HepG2 (cell line): Measurements from ENCODE around the gene CLIP2. TPM values are rescaled to one million over a fixed set of nuclear protein-coding genes. Genes with fewer than 3 reads are reported as not detected.
"Not testable (repeated sequence)": the region's sequence is repeated elsewhere in the genome, so short reads cannot be mapped to it uniquely, and the experiment has no call there.

Experiments used
- ATAC-seq: fragments of 200-7000 bp; cut with Tn5 transposase; 3 replicates; pipeline ENCODE4 v1.9.1; 2020; ENCODE audit warnings: mild to moderate bottlenecking, moderate library complexity
- BruUV-seq: library from RNA; stranded (reverse); fragments of 400-500 nt; replicated peaks from 2 replicates; lab custom pipeline; 2021; lab: Mats Ljungman, UMichigan
- CTCF ChIA-PET: fragments of 300-600 bp; formaldehyde crosslinking; extraction: SDS; loops from one replicate; lab custom pipeline; 2021; ENCODE audit warnings: low total read pairs, inconsistent platforms, low intra/inter-chr PET ratio; lab: Yijun Ruan, JAX
- POLR2A ChIA-PET: fragments of 350-600 bp; sonication (Branson Sonifier 250); formaldehyde crosslinking; loops from one replicate; lab custom pipeline; 2020; ENCODE audit warnings: antibody characterized with exemption, inconsistent platforms; lab: Yijun Ruan, JAX
- DNase-seq: peaks from one replicate; pipeline ENCODE4 v3.0.0-alpha.2; 2015; ENCODE audit warnings: low spot score
- FAIRE-seq: peaks from 3 replicates; lab custom pipeline; 2011; peaks lifted over from hg19 to GRCh38; lab: Jason Lieb, UNC
- H2AFZ ChIP-seq: one replicate; pipeline ENCODE4 v1.6.1; 2011; ENCODE audit warnings: low read length, inconsistent platforms
- H3K27ac ChIP-seq: fragments of 300-600 bp; 3 replicates; pipeline ENCODE4 v1.8.0; 2011; ENCODE audit warnings: mixed run types, mild to moderate bottlenecking, mixed read lengths, low read length, inconsistent platforms; ENCODE audit not compliant: insufficient read depth; ENCODE audit errors: extremely low read length
- H3K27me3 ChIP-seq, 2 experiments: fragments of 200-600 bp in 1 of 2; 2 replicates in 1 of 2; 3 replicates in 1 of 2; pipeline versions ENCODE4 v1.6.0 to v1.8.0; 2011; ENCODE audit warnings: low read length in 2 of 2, mild to moderate bottlenecking in 2 of 2, moderate library complexity in 2 of 2, inconsistent platforms in 1 of 2; ENCODE audit not compliant: insufficient read depth in 2 of 2, control insufficient read depth in 1 of 2
- H3K36me3 ChIP-seq, 2 experiments: fragments of 200-600 bp in 1 of 2; replicated peaks in 1 of 2; 2 replicates in 1 of 2; 3 replicates in 1 of 2; pipeline versions ENCODE4 v1.5.1 to v1.8.0; 2011; ENCODE audit warnings: low read length in 2 of 2, inconsistent platforms in 1 of 2; ENCODE audit not compliant: insufficient read depth in 2 of 2, control insufficient read depth in 1 of 2
- H3K4me1 ChIP-seq: 2 replicates; pipeline ENCODE4 v1.5.1; 2012; ENCODE audit warnings: low read length, inconsistent platforms; ENCODE audit not compliant: insufficient read depth
- H3K4me2 ChIP-seq: 2 replicates; pipeline ENCODE4 v1.6.0; 2011; ENCODE audit warnings: low read depth, low read length, inconsistent platforms
- H3K4me3 ChIP-seq, 3 experiments: fragments of 200-600 bp in 1 of 3; sonication (generic), shearing (Covaris generic) in 1 of 3; replicated peaks in 1 of 3; 2 replicates each; pipeline ENCODE4 v1.5.1; 2011 to 2016; ENCODE audit warnings: low read length in 3 of 3, inconsistent platforms in 2 of 3, low read depth in 2 of 3, mild to moderate bottlenecking in 2 of 3, control low read depth in 1 of 3, mixed read lengths in 1 of 3; ENCODE audit not compliant: insufficient read depth in 1 of 3
- H3K79me2 ChIP-seq: one replicate; pipeline ENCODE4 v1.6.1; 2011; ENCODE audit warnings: low read length, inconsistent platforms; ENCODE audit not compliant: insufficient read depth
- H3K9ac ChIP-seq: 2 replicates; pipeline ENCODE4 v1.6.0; 2011; ENCODE audit warnings: mild to moderate bottlenecking, low read depth, low read length, inconsistent platforms; ENCODE audit not compliant: insufficient read depth
- H3K9me3 ChIP-seq: 2 replicates; pipeline ENCODE4 v1.5.1; 2012; ENCODE audit warnings: mild to moderate bottlenecking, low read length
- H4K20me1 ChIP-seq: 2 replicates; pipeline ENCODE4 v1.6.0; 2011; ENCODE audit warnings: inconsistent platforms, mild to moderate bottlenecking, low read length, moderate library complexity; ENCODE audit not compliant: insufficient read depth
- AGO2 ChIP-seq: fragments of 200-400 bp; formaldehyde crosslinking; optimal IDR thresholded peaks from 2 replicates; pipeline ENCODE3; 2017; ENCODE audit warnings: mild to moderate bottlenecking, low read depth, low read length, moderate library complexity
- MAFF ChIP-seq: IDR thresholded peaks from 2 replicates; pipeline ENCODE4 v1.6.1; 2011; ENCODE audit warnings: low read depth, low read length, improper control_type of control experiment
- MAFK ChIP-seq, 2 experiments: IDR thresholded peaks in 1 of 2; conservative IDR thresholded peaks in 1 of 2; 2 replicates each; pipeline ENCODE4 v1.6.1; 2011; ENCODE audit warnings: improper control_type of control experiment in 2 of 2, low read length in 2 of 2
- SRF ChIP-seq: IDR thresholded peaks from 2 replicates; pipeline ENCODE4 v1.6.1; 2011; ENCODE audit warnings: mild to moderate bottlenecking, low read depth, low read length, moderate library complexity
- ZFP36L1 ChIP-seq: sonication (generic); formaldehyde crosslinking; IDR thresholded peaks from 2 replicates; pipeline ENCODE4 v1.8.0; 2022; ENCODE audit warnings: mild to moderate bottlenecking, missing genetic modification reagents, moderate library complexity
- WGBS: methylation state at CpG from one replicate; pipeline ENCODE4 v1.1.6; 2017; ENCODE audit warnings: low lambda C conversion rate; 5-methylcytosine and 5-hydroxymethylcytosine counted together
- in situ Hi-C: cut with HindIII; loops from 2 replicates; pipeline ENCODE4 v1.10.0; 2017; ENCODE audit warnings: low pct_unique_long_range_greater_than_20kb; ENCODE audit not compliant: extremely low pct_ligation_motif_present
- intact Hi-C: fragments of 100-400 bp; cut with micrococcal nuclease; formaldehyde crosslinking; loops from one replicate; pipeline ENCODE4 v1.10.0; 2022; ENCODE audit not compliant: unreplicated experiment
- polyA plus RNA-seq, 8 experiments: library from polyadenylated mRNA; depleted of rRNA in 3 of 8; stranded (reverse) in 7 of 8; unstranded in 1 of 8; fragments of >200 nt; fragmentation: Illumina TruSeq in 4 of 8; extraction: Trizol in 4 of 8; gene quantifications; 2 replicates each; pipeline versions ENCODE4 v1.2.1 to v1.2.3, GENCODE V29; 2011 to 2016; ENCODE audit warnings: low read depth in 4 of 8, missing spikeins in 1 of 8, mixed read lengths in 1 of 8; ENCODE audit not compliant: insufficient read depth in 1 of 8
- total RNA-seq, 5 experiments: library from RNA; depleted of rRNA; stranded (reverse); fragments of >200 nt; fragmentation: Illumina TruSeq; extraction: Trizol; gene quantifications; 2 replicates each; pipeline ENCODE4 v1.2.3, GENCODE V29; 2016; ENCODE audit warnings: low read depth in 1 of 5
- TF ChIP-seq, protein P1 (sequence below): fragments of 450-650 bp; IDR thresholded peaks from 2 replicates; pipeline ENCODE4 v1.6.1; 2016

Gene CLIP2
- total and polyA plus RNA-seq, 2 of the 13 experiments (the other 11 are each of a cell fraction or from before 2014, with no cell fraction given), result 6.5 to 17.4 TPM

DNA sequence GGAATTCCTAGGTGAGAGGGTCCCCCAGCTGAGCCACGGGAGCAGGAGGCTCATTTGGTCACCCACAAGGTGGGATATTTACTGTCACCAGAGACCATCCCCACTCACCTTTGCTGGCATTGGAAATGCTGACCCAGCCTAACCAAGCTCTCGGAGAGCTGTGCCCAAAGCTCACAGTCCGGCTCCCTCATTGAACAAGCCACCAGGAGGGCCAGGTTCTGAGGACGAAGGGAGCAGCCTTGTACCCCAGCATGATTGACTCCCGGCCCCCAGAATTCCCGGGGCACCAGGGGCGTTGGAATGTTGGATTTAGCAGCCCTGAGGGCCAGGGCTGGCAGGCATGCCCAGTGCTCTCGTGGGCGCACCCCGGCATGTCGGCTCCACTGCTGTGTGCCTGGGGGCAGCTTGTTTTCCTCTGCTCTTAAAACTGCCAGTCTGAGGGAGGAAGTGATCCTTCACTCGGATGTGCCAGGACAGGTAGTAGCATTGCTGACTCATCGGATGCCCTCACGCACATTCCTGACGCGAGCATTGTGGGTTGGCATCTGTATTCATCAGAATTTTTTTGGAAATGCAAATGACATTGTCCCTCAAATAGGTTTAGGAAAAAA is 23.3 kb downstream of the CLIP2 start:
- Histone ChIP-seq H4K20me1 (peaks cover 10% of the 10 kb centered on the region; the same call in 1 of the 2 replicates), H3K4me2 (no peak overlapping the region), H3K36me3 (peaks cover 2 to 12% of the 10 kb centered on the region in 2 experiments; a peak in 4 of 5 replicates), H3K9ac (no peak overlapping the region), H3K4me3 (no peak overlapping the region), H3K27me3 (no peaks in the 10 kb centered on the region), H2AFZ (no peak overlapping the region), H3K27ac (no peak overlapping the region), H3K4me1 (no peaks in the 10 kb centered on the region), H3K79me2 (peaks cover 3% of the 10 kb centered on the region), H3K9me3 (no peaks in the 10 kb centered on the region)
- no peak for ATAC-seq
- ChIA-PET CTCF (no interaction called here), POLR2A (no interaction called here)
- in situ Hi-C loops (no loop called here), intact Hi-C loops (no loop called here)
- no peak for DNase-seq
- TF ChIP-seq SRF, result no peak
- peak; percentile 36 for TF ChIP-seq AGO2
- peak; percentile 35; the same call in 1 of the 2 replicates for TF ChIP-seq MAFF
- no peak for TF ChIP-seq ZFP36L1 (CRISPR knock-in tag)
- peak; percentile 41 to 77; a peak in 3 of 4 replicates for TF ChIP-seq MAFK (conservative IDR thresholded peaks at IDR 0.05 in 1 of 2, IDR thresholded peaks at IDR 0.05 in 1 of 2; ENCODE audit: low read length in 2 of 2)
- FAIRE-seq, result no peak
- 98% methylated on average over 6 of the region's 16 CpGs for WGBS
- no TSS peak for BruUV-seq

DNA sequence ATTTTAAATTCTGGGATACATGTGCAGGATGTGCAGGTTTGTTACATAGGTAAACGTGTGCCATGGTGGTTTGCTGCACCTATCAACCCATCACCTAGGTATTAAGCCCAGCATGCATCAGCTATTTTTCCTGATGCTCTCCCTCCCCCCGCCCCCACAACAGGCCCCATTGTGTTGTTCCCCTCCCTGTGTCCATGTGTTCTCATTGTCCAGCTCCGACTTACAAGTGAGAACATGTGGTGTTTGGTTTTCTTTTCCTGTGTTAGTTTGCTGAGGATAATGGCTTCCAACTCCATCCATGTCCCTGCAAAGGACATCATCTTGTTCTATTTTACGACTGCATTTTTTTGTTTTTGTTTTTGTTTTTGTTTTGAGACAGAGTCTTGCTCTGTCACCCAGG is 26.7 kb downstream of the CLIP2 start:
- DNase-seq, CTCF ChIA-PET, H3K27me3 ChIP-seq, BruUV-seq, FAIRE-seq, H3K9ac ChIP-seq, H3K4me1 ChIP-seq, ATAC-seq, in situ Hi-C loops, H3K4me2 ChIP-seq, intact Hi-C loops, H4K20me1 ChIP-seq, H3K79me2 ChIP-seq, H3K4me3 ChIP-seq, POLR2A ChIA-PET, H2AFZ ChIP-seq, H3K27ac ChIP-seq, H3K9me3 ChIP-seq: not testable (repeated sequence)
- H3K36me3 ChIP-seq, result peaks cover 2 to 21% of the 10 kb centered on the region in 2 experiments; a peak in 4 of 5 replicates
- WGBS, result 96% methylated on average over 4 of the region's 4 CpGs
- TF ChIP-seq, protein P1, sequence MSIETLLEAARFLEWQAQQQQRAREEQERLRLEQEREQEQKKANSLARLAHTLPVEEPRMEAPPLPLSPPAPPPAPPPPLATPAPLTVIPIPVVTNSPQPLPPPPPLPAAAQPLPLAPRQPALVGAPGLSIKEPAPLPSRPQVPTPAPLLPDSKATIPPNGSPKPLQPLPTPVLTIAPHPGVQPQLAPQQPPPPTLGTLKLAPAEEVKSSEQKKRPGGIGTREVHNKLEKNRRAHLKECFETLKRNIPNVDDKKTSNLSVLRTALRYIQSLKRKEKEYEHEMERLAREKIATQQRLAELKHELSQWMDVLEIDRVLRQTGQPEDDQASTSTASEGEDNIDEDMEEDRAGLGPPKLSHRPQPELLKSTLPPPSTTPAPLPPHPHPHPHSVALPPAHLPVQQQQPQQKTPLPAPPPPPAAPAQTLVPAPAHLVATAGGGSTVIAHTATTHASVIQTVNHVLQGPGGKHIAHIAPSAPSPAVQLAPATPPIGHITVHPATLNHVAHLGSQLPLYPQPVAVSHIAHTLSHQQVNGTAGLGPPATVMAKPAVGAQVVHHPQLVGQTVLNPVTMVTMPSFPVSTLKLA, result 0 out of 2 replicates have a peak, but pooled peaks have one; percentile 5
